IMR-90 (cell line): Measurements from ENCODE around the gene RNF14.

Experiments used
- CEBPB ChIP-seq: IDR thresholded peaks from 2 replicates; pipeline ENCODE4 v1.6.1; 2012; ENCODE audit warnings: low read depth, low read length, improper control_type of control experiment
- MAFK ChIP-seq: IDR thresholded peaks from 2 replicates; pipeline ENCODE4 v1.6.1; 2012; ENCODE audit warnings: low read depth, low read length, improper control_type of control experiment
- POLR2A ChIP-seq: IDR thresholded peaks from 2 replicates; pipeline ENCODE4 v1.6.1; 2012; ENCODE audit warnings: mild to moderate bottlenecking, low read depth, low read length
- TF ChIP-seq, protein P1 (sequence below): conservative IDR thresholded peaks from 2 replicates; pipeline ENCODE4 v1.5.1; 2012; ENCODE audit warnings: mild to moderate bottlenecking, low read depth, low read length, improper control_type of control experiment

- no peak for TF ChIP-seq POLR2A
- TF ChIP-seq, protein P1, sequence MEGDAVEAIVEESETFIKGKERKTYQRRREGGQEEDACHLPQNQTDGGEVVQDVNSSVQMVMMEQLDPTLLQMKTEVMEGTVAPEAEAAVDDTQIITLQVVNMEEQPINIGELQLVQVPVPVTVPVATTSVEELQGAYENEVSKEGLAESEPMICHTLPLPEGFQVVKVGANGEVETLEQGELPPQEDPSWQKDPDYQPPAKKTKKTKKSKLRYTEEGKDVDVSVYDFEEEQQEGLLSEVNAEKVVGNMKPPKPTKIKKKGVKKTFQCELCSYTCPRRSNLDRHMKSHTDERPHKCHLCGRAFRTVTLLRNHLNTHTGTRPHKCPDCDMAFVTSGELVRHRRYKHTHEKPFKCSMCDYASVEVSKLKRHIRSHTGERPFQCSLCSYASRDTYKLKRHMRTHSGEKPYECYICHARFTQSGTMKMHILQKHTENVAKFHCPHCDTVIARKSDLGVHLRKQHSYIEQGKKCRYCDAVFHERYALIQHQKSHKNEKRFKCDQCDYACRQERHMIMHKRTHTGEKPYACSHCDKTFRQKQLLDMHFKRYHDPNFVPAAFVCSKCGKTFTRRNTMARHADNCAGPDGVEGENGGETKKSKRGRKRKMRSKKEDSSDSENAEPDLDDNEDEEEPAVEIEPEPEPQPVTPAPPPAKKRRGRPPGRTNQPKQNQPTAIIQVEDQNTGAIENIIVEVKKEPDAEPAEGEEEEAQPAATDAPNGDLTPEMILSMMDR: no peak
- no peak for TF ChIP-seq CEBPB
- TF ChIP-seq MAFK: no peak
Observed at GRCh38 chr5:142032747-142033631, 64.1 kb downstream of the RNF14 start.
